Measurements from ENCODE around the gene TRAM2. TPM values are rescaled to one million over a fixed set of nuclear protein-coding genes. Genes with fewer than 3 reads are reported as not detected.

Gene TRAM2
- total and polyA plus RNA-seq, 9 of the 15 experiments (the other 6 are each of a cell fraction or from before 2014, with no cell fraction given): 2.6 to 13.3 (median 8.9) TPM

DNA sequence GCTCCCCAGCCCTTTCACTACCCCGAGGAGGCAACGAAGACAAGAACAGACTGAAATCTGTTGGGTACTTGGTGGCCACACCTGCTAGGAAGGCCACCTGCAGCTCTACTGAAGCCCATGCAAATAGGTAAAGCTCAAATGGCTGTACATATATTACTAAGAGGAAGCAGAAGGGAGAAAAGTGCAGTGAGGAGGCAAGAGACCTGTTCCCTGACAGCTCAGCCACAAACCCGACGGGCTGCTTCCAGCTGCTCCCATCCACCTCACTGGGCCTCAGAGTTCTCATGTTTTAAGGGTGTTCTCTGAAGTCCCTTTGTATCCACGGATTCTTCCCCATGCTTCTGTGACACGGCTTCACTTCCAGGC lies 24.6 kb downstream of the TRAM2 start:
- H3K36me3 ChIP-seq (ENCODE audit: control insufficient read depth, insufficient read depth, low read length): no peaks in the 10 kb centered on the region; the same call in 1 of the 3 replicates
- peaks cover 14% of the 10 kb centered on the region; the same call in 1 of the 2 replicates for H4K20me1 ChIP-seq (replicated peaks; ENCODE audit: control insufficient read depth, insufficient read depth, low read length)
- DNase-seq (ENCODE audit: extremely low read depth in 1 of 4, low spot score in 3 of 4) (no peak), ATAC-seq (no peak), FAIRE-seq (no peak)
- no TSS peak for BruUV-seq (replicated peaks)
- peak overlapping the region in 1 of 2 experiments; percentile 70; a peak in 1 of 4 replicates for H3K9ac ChIP-seq (ENCODE audit: insufficient read depth in 1 of 2, low read depth in 2 of 2, low read length in 2 of 2)
- in situ Hi-C loops (cut with MboI): no loop called here
- no peaks in the 10 kb centered on the region; the same call in 2 of the 3 replicates for H3K79me2 ChIP-seq (ENCODE audit: control insufficient read depth, insufficient read depth, low read length)
- H2AFZ ChIP-seq (ENCODE audit: low read depth, low read length): no peak overlapping the region
- no peak overlapping the region for H3K4me2 ChIP-seq (ENCODE audit: insufficient read depth, low read length)
- ChIA-PET POLR2A (interaction anchor here (1.0 to 1.4 kb wide), 3 partner anchors 10 to 24 kb away, joined by 3 to 5 read pairs (median 3); no protein-coding TSS in a partner anchor), CTCF (ENCODE audit: low intra/inter-chr PET ratio) (no interaction called here)
- no peak overlapping the region for H3K4me3 ChIP-seq
- intact Hi-C loops (cut with micrococcal nuclease): no loop called here
- TF ChIP-seq ZNF449 (CRISPR knock-in tag; IDR thresholded peaks at IDR 0.05): no peak
- no peak for TF ChIP-seq ETV6 (IDR thresholded peaks at IDR 0.05; ENCODE audit: borderline replicate concordance in 1 of 2, low read depth in 2 of 2, low read length in 1 of 2)
- no peak for TF ChIP-seq ETV6 (CRISPR knock-in tag; IDR thresholded peaks at IDR 0.05; ENCODE audit: borderline replicate concordance)
- TF ChIP-seq HINFP (tag; conservative IDR thresholded peaks at IDR 0.05; ENCODE audit: low read depth): no peak
- TF ChIP-seq, protein P1, sequence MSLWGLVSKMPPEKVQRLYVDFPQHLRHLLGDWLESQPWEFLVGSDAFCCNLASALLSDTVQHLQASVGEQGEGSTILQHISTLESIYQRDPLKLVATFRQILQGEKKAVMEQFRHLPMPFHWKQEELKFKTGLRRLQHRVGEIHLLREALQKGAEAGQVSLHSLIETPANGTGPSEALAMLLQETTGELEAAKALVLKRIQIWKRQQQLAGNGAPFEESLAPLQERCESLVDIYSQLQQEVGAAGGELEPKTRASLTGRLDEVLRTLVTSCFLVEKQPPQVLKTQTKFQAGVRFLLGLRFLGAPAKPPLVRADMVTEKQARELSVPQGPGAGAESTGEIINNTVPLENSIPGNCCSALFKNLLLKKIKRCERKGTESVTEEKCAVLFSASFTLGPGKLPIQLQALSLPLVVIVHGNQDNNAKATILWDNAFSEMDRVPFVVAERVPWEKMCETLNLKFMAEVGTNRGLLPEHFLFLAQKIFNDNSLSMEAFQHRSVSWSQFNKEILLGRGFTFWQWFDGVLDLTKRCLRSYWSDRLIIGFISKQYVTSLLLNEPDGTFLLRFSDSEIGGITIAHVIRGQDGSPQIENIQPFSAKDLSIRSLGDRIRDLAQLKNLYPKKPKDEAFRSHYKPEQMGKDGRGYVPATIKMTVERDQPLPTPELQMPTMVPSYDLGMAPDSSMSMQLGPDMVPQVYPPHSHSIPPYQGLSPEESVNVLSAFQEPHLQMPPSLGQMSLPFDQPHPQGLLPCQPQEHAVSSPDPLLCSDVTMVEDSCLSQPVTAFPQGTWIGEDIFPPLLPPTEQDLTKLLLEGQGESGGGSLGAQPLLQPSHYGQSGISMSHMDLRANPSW (CRISPR knock-in tag; IDR thresholded peaks at IDR 0.05): no peak
- TF ChIP-seq, protein P2, sequence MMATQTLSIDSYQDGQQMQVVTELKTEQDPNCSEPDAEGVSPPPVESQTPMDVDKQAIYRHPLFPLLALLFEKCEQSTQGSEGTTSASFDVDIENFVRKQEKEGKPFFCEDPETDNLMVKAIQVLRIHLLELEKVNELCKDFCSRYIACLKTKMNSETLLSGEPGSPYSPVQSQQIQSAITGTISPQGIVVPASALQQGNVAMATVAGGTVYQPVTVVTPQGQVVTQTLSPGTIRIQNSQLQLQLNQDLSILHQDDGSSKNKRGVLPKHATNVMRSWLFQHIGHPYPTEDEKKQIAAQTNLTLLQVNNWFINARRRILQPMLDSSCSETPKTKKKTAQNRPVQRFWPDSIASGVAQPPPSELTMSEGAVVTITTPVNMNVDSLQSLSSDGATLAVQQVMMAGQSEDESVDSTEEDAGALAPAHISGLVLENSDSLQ (IDR thresholded peaks at IDR 0.05): no peak
- no peak for TF ChIP-seq THAP7 (CRISPR knock-in tag; IDR thresholded peaks at IDR 0.05)
- H3K27me3 ChIP-seq (ENCODE audit: control insufficient read depth in 2 of 2, insufficient read depth in 2 of 2, low read length in 2 of 2): no peaks in the 10 kb centered on the region
- H3K4me1 ChIP-seq (replicated peaks in 1 of 2; ENCODE audit: control insufficient read depth in 2 of 2, insufficient read depth in 2 of 2, low read length in 2 of 2): peaks cover 10 to 24% of the 10 kb centered on the region in 2 experiments
- no peaks in the 10 kb centered on the region for H3K9me1 ChIP-seq (ENCODE audit: control insufficient read depth, insufficient read depth, low read length)
- 68% methylated on average over 5 of the region's 6 CpGs for WGBS (ENCODE audit: insufficient coverage, low coverage, missing lambda C conversion rate)
- no peak overlapping the region for H3K27ac ChIP-seq (ENCODE audit: extremely low read depth, low read depth, low read length)
- no peaks in the 10 kb centered on the region for H3K9me3 ChIP-seq (replicated peaks; ENCODE audit: control insufficient read depth, insufficient read depth, low read depth, low read length)
